ENCODE data around the gene PHKA2.
A peak's percentile ranks its signal among the peaks of the same experiment; 100 is the strongest.
"Not testable (repeated sequence)": the region's sequence is repeated elsewhere in the genome, so short reads cannot be mapped to it uniquely, and the experiment has no call there.

Gene PHKA2

DNA sequence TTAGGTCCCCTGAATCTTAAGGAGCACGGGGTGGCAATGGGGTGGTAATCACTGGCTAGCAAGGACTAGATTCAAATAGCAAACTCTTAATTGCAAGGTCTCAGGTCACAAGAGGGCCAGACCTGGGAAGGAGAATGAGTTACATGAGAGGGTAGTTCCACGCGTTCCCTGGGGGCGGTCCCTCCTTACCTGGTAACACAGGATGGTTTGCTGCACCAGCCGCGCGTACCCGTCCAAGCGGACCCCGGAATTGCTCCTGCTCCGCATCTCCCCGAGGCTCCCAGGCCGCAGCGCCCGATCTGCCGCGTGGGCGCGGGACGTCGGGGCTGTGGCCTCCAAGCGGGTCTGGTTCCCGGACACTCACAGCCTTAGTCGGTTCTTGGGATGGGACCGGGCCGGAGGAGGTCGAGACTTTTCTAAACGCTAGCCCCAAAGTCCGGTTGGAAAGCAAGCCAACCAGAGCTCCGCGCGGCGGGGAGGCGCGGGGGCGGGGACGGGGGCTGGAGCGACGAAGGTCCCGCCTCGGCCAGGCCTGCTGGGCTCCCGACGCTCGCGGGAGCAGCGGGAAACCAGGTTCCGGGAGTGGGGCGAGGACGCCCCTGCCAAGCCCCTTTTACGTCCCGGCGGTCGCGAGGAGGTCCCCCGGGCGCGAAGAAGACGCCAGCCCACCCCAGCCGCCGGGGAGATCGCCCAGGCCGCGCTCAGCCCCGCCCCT is at the start of gene PHKA2:
TSS of gene PHKA2 (minus strand) at position 449 of the 715 bp plus-strand sequence. CDS start at position 267, 182 bp downstream.
- peak; percentile 20 for DNase-seq (ENCODE audit: low read depth)

DNA sequence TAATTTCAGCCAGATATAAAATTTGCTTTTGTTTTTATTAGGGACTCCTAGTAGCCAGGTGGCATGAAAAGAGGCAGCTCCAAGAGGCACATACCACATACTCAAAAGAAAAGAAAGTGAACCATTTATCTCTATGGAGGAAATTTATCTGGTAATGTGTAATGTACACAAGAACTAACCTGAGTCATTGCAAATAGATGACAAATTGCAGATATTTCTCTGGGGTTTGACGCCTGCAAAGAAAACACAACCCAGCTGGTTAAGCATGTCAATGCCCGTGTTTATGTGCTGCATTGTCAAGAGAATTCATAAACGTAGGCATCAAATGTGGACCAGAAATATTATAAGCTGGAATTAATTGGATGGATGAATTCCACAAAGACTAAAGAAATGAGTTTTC is 46.9 kb upstream of the PHKA2 start:
- no peak for DNase-seq (ENCODE audit: low read depth)

DNA sequence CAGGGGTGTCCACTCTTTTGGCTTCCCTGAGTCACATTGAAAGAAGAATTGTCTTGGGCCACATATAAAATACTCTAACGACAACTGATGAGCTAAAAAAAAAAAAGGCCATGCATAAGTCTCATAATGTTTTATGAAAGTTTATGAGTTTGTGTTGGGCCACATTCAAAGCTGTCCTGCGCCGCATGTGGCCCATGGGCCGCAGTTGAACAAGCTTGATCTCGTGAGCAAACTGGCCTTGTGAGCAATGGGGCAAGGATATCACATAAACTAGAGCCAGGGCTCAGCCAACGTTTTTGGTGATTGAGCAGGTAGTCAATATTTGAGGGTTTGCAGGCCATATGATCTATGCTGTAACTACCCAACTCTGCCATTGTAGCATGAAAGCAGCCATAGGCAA is 44.6 kb upstream of the PHKA2 start:
- no peak for DNase-seq (ENCODE audit: low read depth)

- DNase-seq (ENCODE audit: low read depth) = no peak
Observed at GRCh38 chrX:19024366-19024765, 40.5 kb upstream of the PHKA2 start.

- no peak for DNase-seq (ENCODE audit: low read depth)
Observed at GRCh38 chrX:19019996-19020395, 36.1 kb upstream of the PHKA2 start.

GRCh38 chrX:19017271-19017670 is 33.4 kb upstream of the PHKA2 start:
- DNase-seq (ENCODE audit: low read depth) = no peak

GRCh38 chrX:19016614-19017013 is 32.7 kb upstream of the PHKA2 start:
- not testable (repeated sequence) for DNase-seq (ENCODE audit: low read depth)

- no peak for DNase-seq (ENCODE audit: low read depth)
Observed at GRCh38 chrX:19007868-19008267, 24.0 kb upstream of the PHKA2 start.

DNA sequence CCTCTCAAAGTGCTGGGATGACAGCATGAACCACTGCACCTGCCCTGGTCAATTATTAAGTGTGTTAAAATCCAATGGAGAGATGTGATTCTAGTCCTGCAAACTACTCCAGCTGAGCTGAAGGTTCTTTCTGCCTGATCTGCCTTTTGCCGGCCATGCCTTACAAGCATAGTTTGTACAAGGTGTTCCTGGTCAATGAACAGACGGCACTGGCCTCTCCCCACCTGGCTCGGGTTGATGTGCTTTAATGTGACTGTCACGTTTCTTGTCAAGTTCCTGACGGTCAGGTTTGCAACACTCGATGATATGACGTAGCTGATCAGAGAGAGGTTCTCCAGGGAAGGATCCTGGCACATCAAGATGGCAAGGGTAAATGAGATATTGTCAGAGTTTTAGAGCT is 23.1 kb upstream of the PHKA2 start:
- DNase-seq (ENCODE audit: low read depth) = no peak

DNA sequence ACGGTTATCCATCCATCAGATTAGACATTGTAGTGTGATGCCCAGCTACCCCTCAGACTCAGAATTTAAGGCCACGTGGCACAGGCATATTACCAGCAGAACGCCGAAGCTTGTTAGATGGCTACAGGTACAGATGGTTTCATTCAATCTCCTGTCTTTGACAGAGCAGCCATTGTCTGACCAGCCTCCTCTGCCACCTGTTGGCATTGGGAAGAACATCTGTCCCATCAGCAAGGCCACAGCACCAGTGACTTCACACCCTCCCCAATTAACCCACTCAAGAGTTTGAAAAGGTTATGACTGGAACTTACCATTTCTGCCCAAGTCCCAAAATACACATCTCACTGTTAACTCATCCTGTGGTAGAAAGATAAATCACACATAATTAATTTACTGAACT is 22.0 kb upstream of the PHKA2 start:
- DNase-seq (ENCODE audit: low read depth) = no peak

DNA sequence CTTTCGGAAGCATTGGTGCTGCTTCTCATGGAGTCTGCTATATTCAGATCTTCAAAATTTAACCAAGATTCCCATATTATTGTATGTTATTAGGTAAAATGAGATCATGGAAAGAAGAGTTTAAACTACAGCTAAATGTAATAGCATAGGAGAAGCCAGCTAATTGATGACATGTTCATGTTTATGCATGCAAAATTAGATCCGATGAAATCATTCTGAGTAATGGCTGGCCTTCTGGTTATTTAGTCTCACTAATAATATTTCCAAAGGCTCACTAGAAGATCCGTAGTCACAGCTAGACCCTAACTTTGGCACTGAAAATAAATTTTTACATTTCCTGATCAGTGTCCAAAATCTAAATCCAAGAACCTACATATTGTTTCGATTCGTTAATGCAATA is 19.8 kb upstream of the PHKA2 start:
- DNase-seq (ENCODE audit: low read depth) = no peak

DNA sequence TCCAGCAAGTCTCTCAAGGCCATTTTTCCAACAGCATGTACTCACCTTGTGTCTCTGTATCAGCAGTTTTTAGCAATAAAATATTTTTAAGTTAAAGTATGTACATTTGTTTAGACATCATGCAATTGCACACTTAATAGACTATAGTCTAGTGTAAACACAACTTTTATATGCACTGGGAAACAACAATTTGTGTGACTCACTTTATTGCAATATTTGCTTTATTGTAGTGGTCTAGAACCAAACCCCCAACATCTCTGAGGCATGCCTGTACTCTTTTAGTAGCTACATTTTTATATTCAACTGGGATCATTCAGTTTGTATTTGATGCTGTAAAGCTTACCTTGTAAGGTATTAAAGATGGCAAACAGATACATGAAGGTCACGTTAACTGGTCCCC is 14.7 kb upstream of the PHKA2 start:
- DNase-seq (ENCODE audit: low read depth) = no peak

DNA sequence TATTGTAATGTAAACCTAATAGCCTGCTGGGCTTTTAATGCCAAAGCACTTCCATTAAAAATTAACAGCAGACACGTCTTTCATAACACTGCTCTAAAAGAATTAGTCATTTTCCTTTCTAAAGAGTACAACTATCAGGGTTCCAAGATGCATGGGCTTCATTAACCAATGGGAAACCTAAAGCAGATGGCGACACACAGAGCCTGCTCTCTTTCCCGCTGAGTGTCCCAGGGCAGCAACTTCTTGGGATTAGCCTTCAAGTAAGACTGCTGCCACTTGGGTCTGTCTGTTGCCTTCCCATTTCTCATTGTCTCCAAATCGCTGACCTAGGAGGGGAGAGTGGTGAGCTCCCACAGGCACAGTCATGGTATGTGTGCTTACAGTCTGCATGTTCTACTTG is 14.0 kb upstream of the PHKA2 start:
- no peak for DNase-seq (ENCODE audit: low read depth)

- no peak for DNase-seq (ENCODE audit: low read depth)
Observed at GRCh38 chrX:18996536-18996935, 12.6 kb upstream of the PHKA2 start.

DNA sequence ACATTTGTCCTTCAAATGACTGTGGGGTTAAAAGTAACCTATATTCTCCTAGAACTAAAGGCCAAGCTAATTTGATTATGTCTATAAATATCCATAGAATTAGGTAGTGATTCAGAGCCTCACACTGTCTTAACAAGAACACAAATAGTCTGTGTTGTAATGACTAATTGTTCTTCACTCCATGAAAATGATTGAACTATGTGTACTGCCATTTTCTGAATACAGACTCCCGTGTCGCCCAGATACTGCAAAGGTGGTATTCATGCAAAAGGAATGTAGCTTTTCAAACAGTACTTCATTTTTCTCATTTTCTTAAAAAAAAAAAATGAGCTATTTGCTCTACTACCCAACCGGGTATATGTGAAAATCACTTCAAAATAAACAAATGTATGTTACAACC is 11.3 kb upstream of the PHKA2 start:
- no peak for DNase-seq (ENCODE audit: low read depth)

GRCh38 chrX:18994713-18995112 is 10.8 kb upstream of the PHKA2 start:
- no peak for DNase-seq (ENCODE audit: low read depth)

DNA sequence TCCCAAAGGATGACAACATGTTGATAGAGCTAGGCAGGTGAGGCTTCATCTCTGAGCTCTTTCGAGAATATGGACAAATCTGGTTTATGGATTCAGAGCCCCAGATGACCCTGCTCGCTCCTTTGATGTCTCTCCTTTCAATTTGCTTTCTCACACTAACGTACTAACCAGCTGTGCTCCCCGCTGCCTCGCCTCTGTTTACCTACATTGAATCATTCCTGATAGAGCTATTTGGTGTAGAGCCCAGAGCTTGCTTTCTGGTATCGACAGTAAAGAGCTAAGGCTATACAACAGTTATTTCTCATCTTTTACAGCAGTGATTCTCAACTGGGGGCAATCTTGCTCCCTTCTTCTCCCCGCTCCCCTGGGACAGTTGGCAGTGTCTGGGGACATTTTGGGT is 8.9 kb upstream of the PHKA2 start:
- no peak for DNase-seq (ENCODE audit: low read depth)

- DNase-seq (ENCODE audit: low read depth) = no peak
Observed at GRCh38 chrX:18985186-18985435, 1.2 kb upstream of the PHKA2 start.

GRCh38 chrX:18984381-18985185 is 669 bp upstream of the PHKA2 start:
- DNase-seq (ENCODE audit: low read depth) = peak; percentile 79

DNA sequence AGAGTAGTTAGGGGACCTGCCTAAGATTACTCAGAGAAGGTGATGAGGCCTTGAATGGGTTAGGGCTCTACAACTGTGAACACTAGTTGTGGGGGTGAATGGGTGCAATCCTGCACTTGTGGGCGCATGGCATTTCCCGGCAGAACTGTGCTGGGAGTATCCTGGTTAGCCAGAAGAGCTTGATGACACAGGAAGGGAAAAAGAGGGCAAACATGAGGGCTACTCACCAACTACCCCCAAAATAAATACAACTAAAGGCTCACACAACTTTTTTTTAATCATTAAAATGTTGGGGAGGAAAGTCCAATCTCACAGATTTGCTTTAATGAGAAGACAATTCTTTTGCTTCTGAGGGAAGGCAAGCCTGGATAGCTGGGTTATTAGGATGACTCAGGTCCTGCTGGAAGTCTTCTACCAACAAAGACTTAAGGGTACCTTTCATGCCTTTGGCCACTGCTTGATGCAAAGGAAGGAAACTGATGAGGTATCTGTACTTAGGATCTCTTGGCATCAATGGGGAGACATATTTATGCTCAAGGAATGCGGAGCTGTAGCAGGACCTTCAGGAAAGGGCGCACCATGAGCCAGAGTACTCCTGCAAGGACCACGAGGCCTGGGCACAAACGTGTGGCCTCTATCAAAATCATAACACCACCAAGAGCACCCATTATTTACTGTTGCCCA is 2.6 kb downstream of the PHKA2 start:
- no peak for DNase-seq (ENCODE audit: low read depth)

DNA sequence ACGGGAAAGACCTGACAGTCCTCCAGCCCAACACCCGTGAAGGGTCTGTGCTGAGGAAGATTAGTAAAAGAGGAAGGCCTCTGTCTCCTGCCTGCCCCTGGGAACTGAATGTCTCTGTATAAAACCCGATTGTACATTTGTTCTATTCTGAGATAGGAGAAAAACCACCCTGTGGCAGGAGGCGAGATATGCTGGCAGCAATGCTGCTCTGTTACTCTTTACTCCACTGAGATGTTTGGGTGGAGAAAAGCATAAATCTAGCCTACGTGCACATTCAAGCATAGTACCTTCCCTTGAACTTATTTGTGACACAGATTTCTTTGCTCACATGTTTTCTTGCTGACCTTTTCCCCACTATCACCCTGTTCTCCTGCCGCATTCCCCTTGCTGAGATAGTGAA is 3.7 kb downstream of the PHKA2 start:
- DNase-seq (ENCODE audit: low read depth) = not testable (repeated sequence)

DNA sequence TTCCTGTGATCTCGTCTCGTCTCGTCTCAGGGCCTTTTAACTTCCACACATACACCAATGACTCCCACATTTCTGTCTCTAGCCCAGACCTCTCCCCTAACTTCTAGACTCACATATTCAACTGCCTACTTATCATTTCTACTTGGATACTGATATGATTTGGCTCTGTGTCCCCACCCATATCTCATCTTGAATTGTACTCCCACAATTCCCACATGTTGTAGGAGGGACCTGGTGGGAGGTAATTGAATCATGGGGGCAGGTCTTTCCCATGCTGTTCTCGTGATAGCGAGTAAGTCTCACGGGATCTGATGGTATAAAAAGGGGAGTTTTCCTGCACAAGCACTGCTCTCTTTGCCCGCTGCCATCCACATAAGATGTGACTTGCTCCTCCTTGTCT is 8.9 kb downstream of the PHKA2 start:
- no peak for DNase-seq (ENCODE audit: low read depth)

- DNase-seq (ENCODE audit: low read depth) = no peak
Observed at GRCh38 chrX:18973527-18974192, 10.3 kb downstream of the PHKA2 start.

All from activated T-helper 9 cell treated with anti-CD3 and anti-CD28 coated beads, Interleukin-2, amount 50 U/mL, for 16 hours (primary cell).